IPS-20b (cell line): ENCODE results near the gene SURF2.
A peak's percentile ranks its signal among the peaks of the same experiment; 100 is the strongest.
"Not testable (repeated sequence)": the region's sequence is repeated elsewhere in the genome, so short reads cannot be mapped to it uniquely, and the experiment has no call there.

Experiments used
- H3K27ac ChIP-seq: one replicate; pipeline ENCODE4 v1.5.1; 2013; ENCODE audit warnings: low read length
- H3K27me3 ChIP-seq: 2 replicates; pipeline ENCODE4 v1.6.1; 2013; ENCODE audit warnings: mild to moderate bottlenecking, low read length, inconsistent platforms; ENCODE audit not compliant: insufficient read depth
- H3K36me3 ChIP-seq: 2 replicates; pipeline ENCODE4 v1.6.1; 2013; ENCODE audit warnings: low read depth, mild to moderate bottlenecking, inconsistent platforms, low read length, moderate library complexity; ENCODE audit not compliant: insufficient read depth
- H3K4me1 ChIP-seq: 2 replicates; pipeline ENCODE4 v1.6.1; 2013; ENCODE audit warnings: mild to moderate bottlenecking, control low read depth, inconsistent platforms, low read length, moderate library complexity; ENCODE audit not compliant: insufficient read depth
- H3K4me3 ChIP-seq: 2 replicates; pipeline ENCODE4 v1.5.1; 2013; ENCODE audit warnings: mild to moderate bottlenecking, low read length, inconsistent platforms
- H3K9ac ChIP-seq: 2 replicates; pipeline ENCODE4 v1.6.1; 2013; ENCODE audit warnings: low read depth, mild to moderate bottlenecking, inconsistent platforms, low read length, moderate library complexity
- H3K9me3 ChIP-seq: 2 replicates; pipeline ENCODE4 v1.6.1; 2013; ENCODE audit warnings: mild to moderate bottlenecking, low read depth, low read length, inconsistent platforms; ENCODE audit not compliant: insufficient read depth

Gene SURF2

DNA sequence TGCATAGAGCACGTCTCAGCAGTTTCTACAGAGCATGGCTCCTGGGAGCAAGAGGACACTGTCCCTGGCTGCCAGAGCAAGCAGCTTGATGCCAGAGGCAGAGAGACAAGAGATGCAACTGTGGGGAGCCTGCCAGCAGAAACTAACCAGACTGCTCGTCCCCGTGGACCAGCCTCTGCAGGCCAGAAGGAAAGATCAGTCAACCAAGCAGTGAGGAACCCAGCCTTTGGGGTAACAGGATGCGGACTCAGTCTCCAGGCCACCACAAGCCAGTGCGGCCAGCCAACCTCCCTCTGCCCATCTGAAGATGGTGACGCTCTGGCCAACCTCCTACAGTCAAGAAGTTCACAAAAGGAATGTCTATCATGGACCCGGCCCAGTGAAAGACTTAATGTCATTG lies 15.8 kb downstream of the SURF2 start:
- Histone ChIP-seq H3K4me3 (no peak overlapping the region), H3K4me1 (peaks cover 4% of the 10 kb centered on the region), H3K36me3 (peaks cover 59% of the 10 kb centered on the region), H3K27me3 (peaks cover 9% of the 10 kb centered on the region), H3K9ac (no peak overlapping the region), H3K9me3 (no peaks in the 10 kb centered on the region), H3K27ac (no peak overlapping the region)

DNA sequence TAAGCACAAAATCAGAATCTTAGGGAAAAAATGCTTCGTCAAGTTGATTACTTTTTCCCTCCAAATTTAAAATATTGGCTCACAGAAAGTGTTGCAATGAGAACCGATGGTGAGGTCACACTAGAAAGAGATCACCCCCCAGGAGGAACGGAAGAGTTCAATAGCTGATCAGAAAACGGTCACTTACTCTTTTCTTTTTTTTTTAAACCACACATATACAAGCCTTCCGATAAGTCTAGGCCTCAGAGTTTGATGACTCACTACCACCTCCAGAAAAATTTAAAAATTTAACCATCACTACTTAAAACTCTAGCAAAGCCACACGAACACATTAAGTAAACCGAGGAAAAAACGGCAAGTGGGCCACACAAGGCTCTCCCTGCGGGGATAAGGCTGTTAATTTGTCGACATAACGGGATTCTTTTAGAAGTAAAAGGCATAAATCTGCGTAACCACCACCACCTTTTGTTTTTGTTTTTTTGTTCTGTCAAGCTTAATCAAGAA lies 18.3 kb downstream of the SURF2 start:
- H3K27me3 ChIP-seq = peaks cover 11% of the 10 kb centered on the region
- peak overlapping the region; percentile 77 for H3K9ac ChIP-seq
- H3K36me3 ChIP-seq = peaks cover 36% of the 10 kb centered on the region
- peaks cover 4% of the 10 kb centered on the region for H3K4me1 ChIP-seq
- H3K4me3 ChIP-seq = peak overlapping the region; percentile 90
- no peak overlapping the region for H3K27ac ChIP-seq
- no peaks in the 10 kb centered on the region for H3K9me3 ChIP-seq

DNA sequence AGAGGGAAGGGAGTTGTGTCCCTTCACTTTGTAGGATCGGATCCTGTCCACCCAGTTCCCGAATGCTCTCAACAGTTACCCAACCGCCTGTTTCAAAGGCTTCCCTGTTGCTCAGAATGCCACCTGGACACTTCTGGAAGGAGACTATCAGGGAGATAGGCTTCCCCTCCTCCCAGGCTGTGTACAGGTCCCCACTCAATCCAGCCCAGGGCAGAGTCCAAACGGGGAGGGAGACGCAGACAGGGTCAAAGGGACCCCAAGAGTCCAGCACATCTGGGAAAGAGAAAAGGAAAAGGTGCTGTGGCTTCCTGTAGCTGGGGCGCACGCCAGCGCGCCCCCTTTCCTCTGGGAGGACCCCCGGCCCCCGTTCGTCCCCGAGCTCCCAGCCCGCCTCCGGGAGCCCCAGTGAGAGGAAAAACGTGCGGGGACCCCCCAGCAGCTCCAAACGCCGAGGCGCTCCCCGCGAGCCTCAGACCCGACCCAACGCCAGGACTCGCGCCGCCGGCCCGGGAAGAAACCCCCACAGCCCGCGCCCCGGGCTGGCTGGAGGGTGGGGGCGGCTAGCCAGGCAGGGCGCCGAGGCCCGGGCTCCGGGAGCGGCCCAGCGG lies 18.9 kb downstream of the SURF2 start:
- no peaks in the 10 kb centered on the region for H3K9me3 ChIP-seq
- peak overlapping the region; percentile 90 for H3K4me3 ChIP-seq
- H3K27me3 ChIP-seq = peaks cover 11% of the 10 kb centered on the region
- H3K4me1 ChIP-seq = peaks cover 4% of the 10 kb centered on the region
- H3K27ac ChIP-seq = no peak overlapping the region
- peaks cover 30% of the 10 kb centered on the region for H3K36me3 ChIP-seq
- H3K9ac ChIP-seq = peak overlapping the region; percentile 77

- peaks cover 22% of the 10 kb centered on the region for H3K36me3 ChIP-seq
- peaks cover 4% of the 10 kb centered on the region for H3K4me1 ChIP-seq
- no peaks in the 10 kb centered on the region for H3K9me3 ChIP-seq
- H3K4me3 ChIP-seq = peak within 1 kb of the TSS; percentile 90
- H3K27me3 ChIP-seq = peaks cover 11% of the 10 kb centered on the region
- H3K9ac ChIP-seq = peak within 1 kb of the TSS; percentile 77
- H3K27ac ChIP-seq = no peak within 1 kb of the TSS
Measured at GRCh38 chr9:133375724-133376654, 19.6 kb downstream of the SURF2 start, which contains the start of the genes STKLD1 and SURF4. TSS of gene STKLD1 (plus strand) at chr9:133376366. CDS start at chr9:133376474, 108 bp downstream. TSS of gene SURF4 (minus strand) at chr9:133376060. CDS start at chr9:133375969, 91 bp downstream.

DNA sequence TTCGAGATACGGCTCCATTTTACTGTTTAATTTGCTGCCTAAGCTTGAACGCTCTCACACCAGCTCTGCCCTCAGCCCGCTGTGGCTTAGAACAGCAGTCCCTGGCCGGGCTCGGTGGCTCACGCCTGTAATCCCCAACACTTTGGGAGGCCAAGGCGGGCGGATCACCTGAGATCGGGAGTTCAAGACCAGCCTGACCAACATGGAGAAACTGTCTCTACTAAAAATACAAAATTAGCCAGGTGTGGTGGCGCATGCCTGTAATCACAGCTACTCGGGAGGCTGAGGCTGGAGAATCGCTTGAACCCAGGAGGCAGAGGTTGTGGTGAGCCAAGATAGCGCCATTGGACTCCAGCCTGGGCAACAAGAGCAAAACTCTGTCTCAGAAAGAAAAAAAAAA lies 20.9 kb downstream of the SURF2 start:
- peaks cover 12% of the 10 kb centered on the region for H3K36me3 ChIP-seq
- H3K27me3 ChIP-seq = peaks cover 11% of the 10 kb centered on the region
- H3K9ac ChIP-seq, H3K4me3 ChIP-seq, H3K27ac ChIP-seq, H3K9me3 ChIP-seq, H3K4me1 ChIP-seq: not testable (repeated sequence)

GRCh38 chr9:133377721-133378216 lies 21.4 kb downstream of the SURF2 start:
- no peak overlapping the region for H3K4me3 ChIP-seq
- H3K36me3 ChIP-seq = peaks cover 7% of the 10 kb centered on the region
- no peaks in the 10 kb centered on the region for H3K9me3 ChIP-seq
- peaks cover 11% of the 10 kb centered on the region for H3K27me3 ChIP-seq
- H3K27ac ChIP-seq = no peak overlapping the region
- no peak overlapping the region for H3K9ac ChIP-seq
- peaks cover 4% of the 10 kb centered on the region for H3K4me1 ChIP-seq

GRCh38 chr9:133378408-133378962 lies 22.1 kb downstream of the SURF2 start:
- peaks cover 4% of the 10 kb centered on the region; the same call in 1 of the 2 replicates for H3K4me1 ChIP-seq
- no peaks in the 10 kb centered on the region for H3K9me3 ChIP-seq
- H3K36me3 ChIP-seq = no peaks in the 10 kb centered on the region; the same call in 1 of the 2 replicates
- no peak overlapping the region for H3K27ac ChIP-seq
- no peak overlapping the region for H3K4me3 ChIP-seq
- H3K9ac ChIP-seq = no peak overlapping the region
- peaks cover 11% of the 10 kb centered on the region for H3K27me3 ChIP-seq

- H3K27ac ChIP-seq = no peak overlapping the region
- no peaks in the 10 kb centered on the region for H3K9me3 ChIP-seq
- no peaks in the 10 kb centered on the region for H3K36me3 ChIP-seq
- H3K27me3 ChIP-seq = peaks cover 11% of the 10 kb centered on the region
- H3K4me3 ChIP-seq = no peak overlapping the region
- H3K4me1 ChIP-seq = peaks cover 4% of the 10 kb centered on the region; the same call in 1 of the 2 replicates
- no peak overlapping the region for H3K9ac ChIP-seq
Measured at GRCh38 chr9:133379153-133380086, 23.1 kb downstream of the SURF2 start.

GRCh38 chr9:133380734-133381133 lies 24.4 kb downstream of the SURF2 start:
- H3K36me3 ChIP-seq = no peaks in the 10 kb centered on the region
- H3K27ac ChIP-seq = no peak overlapping the region

DNA sequence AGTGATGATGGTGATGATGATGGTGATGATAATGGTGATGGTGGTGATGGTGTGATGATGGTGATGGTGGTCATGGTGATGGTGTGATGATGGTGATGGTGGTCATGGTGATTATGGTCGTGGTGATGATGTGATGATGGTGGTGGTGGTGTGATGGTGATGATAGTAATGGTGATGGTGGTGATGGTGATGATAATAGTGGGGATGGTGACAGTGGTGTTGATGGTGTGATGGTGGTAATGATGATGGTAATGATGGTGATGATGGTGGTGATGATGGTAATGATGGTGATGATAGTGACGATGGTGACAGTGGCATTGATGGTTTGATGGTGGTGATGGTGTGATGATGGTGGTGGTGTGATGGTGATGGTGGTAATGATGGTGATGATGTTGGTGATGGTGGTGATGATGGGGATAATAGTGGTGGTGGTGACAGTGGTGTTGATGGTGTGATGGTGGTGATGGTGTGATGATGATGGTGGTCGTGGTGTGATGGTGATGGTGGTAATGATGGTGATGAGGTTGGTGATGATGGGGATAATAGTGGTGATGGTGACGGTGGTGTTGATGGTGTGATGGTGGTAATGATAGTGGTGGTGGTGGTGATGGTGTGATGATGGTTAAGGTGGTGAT lies 26.3 kb downstream of the SURF2 start:
- H3K27me3 ChIP-seq = no peaks in the 10 kb centered on the region; the same call in 1 of the 2 replicates
- no peak overlapping the region for H3K9ac ChIP-seq
- no peaks in the 10 kb centered on the region for H3K9me3 ChIP-seq
- H3K4me3 ChIP-seq = no peak overlapping the region
- H3K36me3 ChIP-seq = no peaks in the 10 kb centered on the region
- no peaks in the 10 kb centered on the region for H3K4me1 ChIP-seq
- H3K27ac ChIP-seq = no peak overlapping the region

More at GRCh38 chr9:133380734-133381133, 24.4 kb downstream of the SURF2 start:
- Histone ChIP-seq H3K9me3 (no peaks in the 10 kb centered on the region), H3K4me1 (no peaks in the 10 kb centered on the region), H3K4me3 (no peak overlapping the region), H3K9ac (no peak overlapping the region), H3K27me3 (peaks cover 11% of the 10 kb centered on the region)
